Memory B cell (primary cell): ENCODE measurements around the gene GOLGA8J.
"Not testable (repeated sequence)": the region's sequence is repeated elsewhere in the genome, so short reads cannot be mapped to it uniquely, and the experiment has no call there.

Source experiments
- ATAC-seq: fragments of 150-1000 bp; cut with Tn5 transposase; 2 replicates; pipeline ENCODE4 v1.10.0; 2021; ENCODE audit warnings: low read depth, mild to moderate bottlenecking, moderate library complexity
- DNase-seq, 2 donors: peaks; one replicate each; pipeline ENCODE4 v3.0.0; 2022; ENCODE audit warnings: low spot score in 2 of 2
- H3K27ac Mint-ChIP-seq: one replicate; pipeline ENCODE4 v1.8.0; 2022; ENCODE audit warnings: mild to moderate bottlenecking, moderate library complexity, mixed read lengths
- H3K27me3 Mint-ChIP-seq: one replicate; pipeline ENCODE4 v1.8.0; 2022; ENCODE audit warnings: mixed read lengths
- H3K36me3 Mint-ChIP-seq: one replicate; pipeline ENCODE4 v1.8.0; 2022; ENCODE audit warnings: mild to moderate bottlenecking, mixed read lengths
- H3K4me1 Mint-ChIP-seq: one replicate; pipeline ENCODE4 v1.8.0; 2022; ENCODE audit warnings: mixed read lengths
- H3K4me3 Mint-ChIP-seq: one replicate; pipeline ENCODE4 v1.8.0; 2022; ENCODE audit warnings: mild to moderate bottlenecking, moderate library complexity, mixed read lengths
- H3K9me3 Mint-ChIP-seq: one replicate; pipeline ENCODE4 v1.8.0; 2022; ENCODE audit warnings: mixed read lengths

The GOLGA8J gene, protein sequence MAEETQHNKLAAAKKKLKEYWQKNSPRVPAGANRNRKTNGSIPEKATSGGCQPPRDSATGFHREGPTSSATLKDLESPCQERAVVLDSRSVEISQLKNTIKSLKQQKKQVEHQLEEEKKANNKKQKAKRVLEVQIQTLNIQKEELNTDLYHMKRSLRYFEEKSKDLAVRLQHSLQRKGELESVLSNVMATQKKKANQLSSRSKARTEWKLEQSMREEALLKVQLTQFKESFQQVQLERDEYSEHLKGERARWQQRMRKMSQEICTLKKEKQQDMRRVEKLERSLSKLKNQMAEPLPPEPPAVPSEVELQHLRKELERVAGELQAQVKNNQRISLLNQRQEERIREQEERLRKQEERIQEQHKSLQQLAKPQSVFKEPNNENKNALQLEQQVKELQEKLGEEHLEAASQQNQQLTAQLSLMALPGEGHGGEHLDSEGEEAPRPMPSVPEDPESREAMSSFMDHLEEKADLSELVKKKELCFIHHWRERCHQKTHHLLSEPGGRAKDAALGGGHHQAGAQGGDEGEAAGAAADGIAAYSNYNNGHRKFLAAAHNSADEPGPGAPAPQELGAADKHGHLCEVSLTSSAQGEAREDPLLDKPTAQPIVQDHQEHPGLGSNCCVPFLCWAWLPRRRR

DNA sequence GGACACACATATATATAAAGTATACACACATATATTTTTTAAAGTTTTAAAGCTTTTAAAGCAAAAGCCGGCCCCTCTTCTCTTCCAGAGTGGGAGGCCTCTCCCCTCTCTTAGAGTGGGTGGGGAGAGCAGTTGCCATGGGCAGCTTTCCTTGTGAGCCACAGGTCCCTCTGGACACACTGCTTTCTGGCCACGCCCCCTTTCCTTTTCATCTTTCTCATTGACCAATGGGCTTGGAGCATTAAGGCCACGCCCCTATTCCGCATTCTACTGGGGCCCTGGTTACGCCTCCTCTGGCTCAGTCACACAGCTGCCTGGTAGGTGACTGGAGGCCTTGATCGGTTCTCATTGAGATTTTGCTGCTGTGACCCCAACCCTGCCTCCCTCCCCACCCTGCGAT is at the start of gene GOLGA8J:
Gene GOLGA8J (plus strand): TSS at position 301 of the 400 bp plus-strand sequence. CDS start 98 bp downstream, at position 399.
- not testable (repeated sequence) for H3K27ac Mint-ChIP-seq, H3K9me3 Mint-ChIP-seq, ATAC-seq, H3K4me3 Mint-ChIP-seq, DNase-seq, H3K36me3 Mint-ChIP-seq, H3K4me1 Mint-ChIP-seq, H3K27me3 Mint-ChIP-seq

DNA sequence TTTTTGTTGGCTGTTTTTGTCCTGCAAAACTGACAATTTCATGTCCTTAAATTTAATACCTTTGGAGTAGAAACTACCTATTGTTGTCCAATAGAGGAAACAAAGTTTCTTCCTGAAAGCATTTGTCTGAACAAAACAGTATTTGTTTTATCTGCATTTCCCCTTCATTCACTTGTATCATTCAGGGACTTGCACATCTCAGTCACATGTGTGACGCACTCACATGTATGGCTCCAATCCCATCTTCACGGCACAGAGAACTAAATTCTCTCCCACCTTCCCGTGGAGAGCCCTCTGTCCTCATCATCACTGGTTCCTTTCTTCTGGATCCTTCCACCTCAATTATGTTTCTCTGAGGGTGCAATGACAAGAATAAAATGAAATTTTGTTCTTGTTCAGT is 49.5 kb upstream of the GOLGA8J start:
- ATAC-seq, result no peak
- peaks cover 5% of the 10 kb centered on the region for H3K27me3 Mint-ChIP-seq
- H3K36me3 Mint-ChIP-seq, result no peaks in the 10 kb centered on the region
- H3K4me3 Mint-ChIP-seq, result no peak overlapping the region
- DNase-seq, result no peak
- no peaks in the 10 kb centered on the region for H3K4me1 Mint-ChIP-seq
- no peak overlapping the region for H3K27ac Mint-ChIP-seq
- H3K9me3 Mint-ChIP-seq, result peaks cover 10% of the 10 kb centered on the region

GRCh38 chr15:30033763-30034162 is 49.0 kb upstream of the GOLGA8J start:
- ATAC-seq, result no peak
- Mint-ChIP-seq H3K9me3 (peaks cover 12% of the 10 kb centered on the region), H3K36me3 (no peaks in the 10 kb centered on the region), H3K27ac (no peak overlapping the region), H3K4me3 (no peak overlapping the region), H3K4me1 (no peaks in the 10 kb centered on the region), H3K27me3 (peaks cover 5% of the 10 kb centered on the region)
- DNase-seq, result no peak

DNA sequence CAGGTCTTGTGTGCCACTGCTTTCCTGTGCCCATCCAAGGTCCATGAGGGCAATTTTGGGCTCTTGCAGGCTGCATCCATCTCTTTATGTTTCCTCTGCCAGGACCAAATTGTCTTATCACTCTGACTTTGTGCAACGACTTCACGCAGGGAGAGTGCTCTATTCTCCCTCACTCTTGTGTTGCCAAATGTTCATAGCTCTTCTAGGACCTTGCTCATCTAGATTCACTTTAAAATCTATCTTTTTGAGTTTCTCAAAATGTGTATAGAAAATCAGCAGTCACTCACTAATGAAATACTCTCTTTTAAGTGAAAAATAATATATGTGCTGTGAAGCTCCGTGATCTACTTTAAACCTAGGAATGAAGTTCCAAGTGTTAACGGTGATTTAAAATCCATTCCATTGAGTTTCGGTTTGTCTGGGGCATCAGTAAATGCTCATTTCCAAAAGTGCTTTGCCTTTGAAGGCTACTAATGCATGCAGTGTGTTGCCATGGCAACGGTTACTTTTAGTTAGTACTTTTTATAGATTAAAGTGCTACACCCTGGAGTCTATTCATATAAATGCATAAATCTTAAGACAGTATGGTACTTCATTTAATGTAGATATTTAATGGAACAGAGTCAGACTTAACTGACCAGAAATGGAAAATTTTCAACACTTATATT is 46.6 kb upstream of the GOLGA8J start:
- no peak overlapping the region for H3K4me3 Mint-ChIP-seq
- H3K36me3 Mint-ChIP-seq, result no peaks in the 10 kb centered on the region
- H3K9me3 Mint-ChIP-seq, result peaks cover 8% of the 10 kb centered on the region
- DNase-seq (no peak), ATAC-seq (no peak)
- H3K27me3 Mint-ChIP-seq, result peaks cover 5% of the 10 kb centered on the region
- no peaks in the 10 kb centered on the region for H3K4me1 Mint-ChIP-seq
- no peak overlapping the region for H3K27ac Mint-ChIP-seq

DNA sequence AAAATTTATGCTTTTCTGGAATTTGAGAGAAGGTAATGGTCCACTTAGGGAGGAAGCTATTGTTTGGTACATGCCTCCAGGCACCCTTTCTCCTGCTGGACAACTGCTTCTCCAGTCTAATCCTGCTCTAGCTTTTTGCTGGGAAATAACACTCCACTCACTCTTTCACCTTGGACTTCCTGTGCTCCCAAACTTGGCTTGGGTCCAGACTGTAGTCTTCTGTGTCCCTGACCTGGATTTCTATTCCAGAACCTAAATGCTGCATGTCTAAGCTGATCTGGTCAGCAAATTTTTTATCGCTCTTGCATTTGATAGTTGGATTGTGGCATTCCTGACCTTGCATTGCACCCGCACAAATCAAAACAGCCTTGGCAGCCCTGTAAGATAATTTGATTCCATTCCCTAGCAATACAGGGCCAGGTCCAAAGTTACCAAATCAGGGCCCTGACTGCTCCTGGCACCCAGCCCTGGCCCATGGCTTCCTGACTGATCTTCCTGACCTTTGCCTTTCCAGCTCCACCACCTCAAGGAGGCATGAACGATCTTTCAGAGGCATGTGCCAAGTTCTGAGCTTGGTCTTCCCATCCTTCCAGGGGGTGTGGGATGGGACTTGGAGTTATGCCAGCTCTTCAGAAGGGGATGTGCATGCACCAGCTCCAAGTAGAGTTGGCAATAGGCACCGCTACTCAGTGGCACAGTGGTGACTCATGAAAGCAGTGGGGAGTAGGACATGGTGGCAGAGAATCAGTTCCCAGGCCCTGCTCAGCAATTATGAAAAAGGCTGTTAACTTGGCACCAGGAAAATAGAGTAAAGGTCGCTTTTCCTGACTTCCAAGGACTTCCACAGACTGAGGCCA is 43.9 kb upstream of the GOLGA8J start:
- no peaks in the 10 kb centered on the region for H3K36me3 Mint-ChIP-seq
- H3K4me1 Mint-ChIP-seq, result no peaks in the 10 kb centered on the region
- H3K27me3 Mint-ChIP-seq, result peaks cover 5% of the 10 kb centered on the region
- ATAC-seq (no peak), DNase-seq (no peak)
- H3K4me3 Mint-ChIP-seq, result no peak overlapping the region
- no peak overlapping the region for H3K27ac Mint-ChIP-seq
- peaks cover 6% of the 10 kb centered on the region for H3K9me3 Mint-ChIP-seq

DNA sequence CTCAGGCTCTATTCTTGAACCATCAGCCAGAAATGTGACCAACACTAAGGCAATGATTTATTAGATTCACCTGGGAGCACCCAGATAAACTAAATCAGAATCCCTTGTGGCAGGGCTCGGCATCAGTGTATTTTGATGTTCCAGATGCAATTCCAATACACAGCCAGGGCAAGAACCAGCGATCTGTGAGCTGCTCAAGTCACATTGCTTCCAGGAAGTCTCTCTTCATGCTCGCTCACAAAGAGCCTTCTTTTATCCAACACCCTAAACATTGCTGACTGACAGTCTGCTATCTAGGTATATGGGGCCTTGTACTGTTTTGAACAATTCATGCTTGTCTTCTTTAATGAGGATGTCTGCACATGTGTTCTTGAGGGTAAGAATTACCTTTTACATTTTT is 40.9 kb upstream of the GOLGA8J start:
- H3K4me1 Mint-ChIP-seq, result no peaks in the 10 kb centered on the region
- peaks cover 4% of the 10 kb centered on the region for H3K27me3 Mint-ChIP-seq
- no peaks in the 10 kb centered on the region for H3K36me3 Mint-ChIP-seq
- H3K9me3 Mint-ChIP-seq, result peaks cover 6% of the 10 kb centered on the region
- ATAC-seq (no peak), DNase-seq (no peak)
- H3K27ac Mint-ChIP-seq, result no peak overlapping the region
- no peak overlapping the region for H3K4me3 Mint-ChIP-seq

DNA sequence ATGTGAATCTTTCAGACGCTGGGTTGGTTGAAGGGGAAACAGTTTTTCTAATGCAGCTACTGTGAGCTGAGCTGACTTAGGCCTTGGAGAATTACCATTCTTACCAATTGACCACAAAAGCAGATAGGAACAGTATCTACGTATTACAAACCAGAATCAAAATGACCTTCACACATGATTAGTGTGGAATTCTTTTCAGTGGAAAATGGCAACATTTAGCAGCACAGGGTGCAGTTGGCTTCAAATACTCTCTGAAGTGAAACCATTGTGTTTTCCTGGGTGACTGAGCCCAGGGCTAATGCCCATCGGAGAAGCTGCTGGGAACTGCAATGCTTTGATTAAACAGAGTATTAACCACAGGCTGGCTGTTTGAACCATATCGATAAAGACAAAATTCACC is 40.2 kb upstream of the GOLGA8J start:
- Mint-ChIP-seq H3K36me3 (no peaks in the 10 kb centered on the region), H3K4me3 (no peak overlapping the region), H3K27ac (no peak overlapping the region), H3K27me3 (peaks cover 5% of the 10 kb centered on the region), H3K4me1 (no peaks in the 10 kb centered on the region), H3K9me3 (peaks cover 4% of the 10 kb centered on the region)
- DNase-seq, result no peak
- no peak for ATAC-seq

DNA sequence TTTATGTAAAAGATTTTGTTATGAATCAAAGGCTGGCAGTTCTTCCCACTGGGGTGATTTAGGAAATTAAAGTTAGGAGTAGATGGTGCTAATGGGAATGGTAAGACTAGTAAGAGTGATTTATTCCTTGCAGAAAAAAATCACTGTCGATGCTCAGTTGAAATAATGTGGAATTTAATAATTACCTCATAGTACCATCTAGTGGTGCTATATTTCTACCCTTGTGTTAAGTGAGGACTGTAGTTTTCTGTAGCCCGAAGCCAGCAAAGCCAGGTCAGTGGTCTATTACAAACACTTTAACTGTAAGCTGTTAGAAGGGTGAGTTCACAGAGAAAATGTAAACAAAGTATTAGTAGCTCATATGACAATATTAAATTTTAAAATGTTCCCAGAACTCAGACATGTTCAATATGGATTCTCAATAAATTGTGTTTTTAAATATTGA is 39.5 kb upstream of the GOLGA8J start:
- Mint-ChIP-seq H3K9me3 (peaks cover 3% of the 10 kb centered on the region), H3K4me3 (no peak overlapping the region), H3K27ac (no peak overlapping the region), H3K27me3 (peaks cover 5% of the 10 kb centered on the region), H3K36me3 (no peaks in the 10 kb centered on the region), H3K4me1 (no peaks in the 10 kb centered on the region)
- ATAC-seq (no peak), DNase-seq (no peak)

DNA sequence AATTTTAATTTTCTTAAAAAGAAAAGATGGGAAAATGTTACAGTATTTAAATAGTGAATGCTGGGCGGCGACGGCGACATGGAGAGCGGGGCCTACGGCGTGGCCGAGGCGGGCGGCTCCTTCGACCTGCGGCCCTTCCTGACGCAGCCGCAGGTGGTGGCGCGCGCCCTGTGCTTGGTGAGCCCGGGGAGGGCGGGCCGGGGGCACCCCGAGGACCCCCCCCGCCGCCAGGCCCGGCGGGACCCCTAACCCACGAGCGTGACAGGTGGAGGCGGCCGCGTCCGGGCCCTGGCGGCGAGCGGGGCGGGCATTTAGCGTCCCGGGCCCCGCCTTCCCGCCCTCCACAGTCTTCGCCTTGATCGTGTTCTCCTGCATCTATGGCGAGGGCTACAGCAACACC is 38.4 kb upstream of the GOLGA8J start:
- Mint-ChIP-seq H3K27ac (no peak overlapping the region), H3K27me3 (peaks cover 5% of the 10 kb centered on the region), H3K4me3 (no peak overlapping the region), H3K4me1 (no peaks in the 10 kb centered on the region), H3K36me3 (no peaks in the 10 kb centered on the region), H3K9me3 (no peaks in the 10 kb centered on the region)
- ATAC-seq (no peak), DNase-seq (no peak)

- not testable (repeated sequence) for H3K4me3 Mint-ChIP-seq, H3K4me1 Mint-ChIP-seq, H3K36me3 Mint-ChIP-seq, H3K9me3 Mint-ChIP-seq, H3K27ac Mint-ChIP-seq, DNase-seq, ATAC-seq, H3K27me3 Mint-ChIP-seq
Observed at GRCh38 chr15:30044826-30045225, 37.9 kb upstream of the GOLGA8J start.

GRCh38 chr15:30045248-30046041 is 37.3 kb upstream of the GOLGA8J start:
- ATAC-seq, H3K9me3 Mint-ChIP-seq, H3K27ac Mint-ChIP-seq, H3K4me3 Mint-ChIP-seq, H3K36me3 Mint-ChIP-seq, H3K27me3 Mint-ChIP-seq, DNase-seq, H3K4me1 Mint-ChIP-seq: not testable (repeated sequence)

DNA sequence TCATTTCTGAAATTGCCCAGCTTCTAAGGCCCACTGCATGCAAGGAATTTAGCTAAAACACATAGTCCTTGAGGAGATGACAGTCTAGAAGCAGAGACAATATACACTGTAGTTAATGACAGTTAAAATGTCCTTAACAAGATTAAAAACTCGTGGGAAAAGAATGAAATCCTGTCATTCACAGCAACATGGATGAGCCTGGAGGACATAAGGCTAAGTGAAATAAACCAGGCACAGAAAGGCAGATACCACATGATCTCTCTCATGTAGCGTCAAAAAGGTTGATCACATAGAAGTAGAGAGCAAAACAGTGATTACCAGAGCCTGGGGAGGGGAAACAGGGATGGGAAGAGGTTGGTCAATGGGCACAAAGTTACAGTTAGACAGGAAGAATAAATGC is 36.3 kb upstream of the GOLGA8J start:
- Mint-ChIP-seq H3K9me3 (no peaks in the 10 kb centered on the region), H3K36me3 (no peaks in the 10 kb centered on the region), H3K4me3 (no peak overlapping the region), H3K27ac (no peak overlapping the region), H3K27me3 (peaks cover 8% of the 10 kb centered on the region), H3K4me1 (no peaks in the 10 kb centered on the region)
- DNase-seq (no peak), ATAC-seq (no peak)

- ATAC-seq, result no peak
- DNase-seq, result no peak
- Mint-ChIP-seq H3K27me3 (peaks cover 7% of the 10 kb centered on the region), H3K4me3 (no peak overlapping the region), H3K4me1 (no peaks in the 10 kb centered on the region), H3K36me3 (peaks cover 1% of the 10 kb centered on the region), H3K9me3 (peaks cover 8% of the 10 kb centered on the region), H3K27ac (no peak overlapping the region)
Observed at GRCh38 chr15:30055604-30056003, 27.2 kb upstream of the GOLGA8J start.
